HG03575 (cell line): ENCODE measurements around the gene TRAK1.
"Not testable (repeated sequence)": the region's sequence is repeated elsewhere in the genome, so short reads cannot be mapped to it uniquely, and the experiment has no call there.

Experiments
- ATAC-seq: cut with Tn5 transposase; IDR thresholded peaks from one replicate; pipeline ENCODE4 v1.9.1; 2021; ENCODE audit not compliant: unreplicated experiment, insufficient number of reproducible peaks, low FRiP score; ENCODE audit errors: extremely low read depth

TRAK1 gene

GRCh38 chr3:42090973-42091731, at the start of gene TRAK1:
Gene TRAK1, plus strand, starts transcription at chr3:42091357. Its CDS starts 113 bp downstream, at chr3:42091470.
- no peak for ATAC-seq

GRCh38 chr3:42042747-42043098, 48.4 kb upstream of the TRAK1 start:
- ATAC-seq, result no peak

GRCh38 chr3:42043099-42043813, 47.9 kb upstream of the TRAK1 start:
- no peak for ATAC-seq

GRCh38 chr3:42045708-42046243, 45.4 kb upstream of the TRAK1 start:
- ATAC-seq, result no peak

DNA sequence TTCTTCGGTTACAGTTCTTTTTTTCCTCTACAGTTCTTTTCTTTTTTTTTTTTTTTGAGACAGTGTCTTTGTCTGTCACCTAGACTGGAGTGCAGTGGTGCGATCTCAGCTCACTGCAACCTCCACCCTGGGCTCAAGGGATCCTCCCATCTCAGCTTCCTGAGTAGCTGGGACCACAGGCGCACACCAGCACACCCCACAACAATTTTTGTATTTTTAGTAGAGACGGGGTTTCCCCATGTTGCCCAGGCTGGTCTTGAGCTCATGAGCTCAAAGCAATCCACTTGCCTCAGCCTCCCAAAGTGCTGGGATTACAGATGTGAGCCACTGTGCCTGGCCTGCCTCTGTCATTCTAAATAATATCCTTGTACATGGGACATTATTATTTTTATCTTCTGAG, 42.6 kb upstream of the TRAK1 start:
- not testable (repeated sequence) for ATAC-seq

DNA sequence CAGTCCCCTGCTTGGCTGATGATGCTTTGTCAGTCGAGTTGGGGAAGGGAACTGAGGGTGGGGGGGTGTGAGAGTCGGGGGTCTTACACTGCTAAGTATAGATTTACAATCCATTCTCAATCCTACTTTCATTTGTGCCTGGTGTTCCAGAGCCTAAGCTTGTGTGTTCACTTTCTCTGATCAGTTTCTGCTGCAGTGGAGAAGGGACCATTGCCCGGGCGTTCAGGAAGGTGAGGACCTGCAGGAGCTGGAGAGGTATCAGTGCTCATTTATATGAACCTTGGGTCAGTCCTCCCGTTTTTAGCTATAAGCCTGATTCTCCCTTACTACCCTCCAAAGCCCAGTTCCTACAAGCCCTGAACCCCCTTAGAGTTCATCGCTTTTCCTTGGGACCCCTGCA, 41.0 kb upstream of the TRAK1 start:
- no peak for ATAC-seq

DNA sequence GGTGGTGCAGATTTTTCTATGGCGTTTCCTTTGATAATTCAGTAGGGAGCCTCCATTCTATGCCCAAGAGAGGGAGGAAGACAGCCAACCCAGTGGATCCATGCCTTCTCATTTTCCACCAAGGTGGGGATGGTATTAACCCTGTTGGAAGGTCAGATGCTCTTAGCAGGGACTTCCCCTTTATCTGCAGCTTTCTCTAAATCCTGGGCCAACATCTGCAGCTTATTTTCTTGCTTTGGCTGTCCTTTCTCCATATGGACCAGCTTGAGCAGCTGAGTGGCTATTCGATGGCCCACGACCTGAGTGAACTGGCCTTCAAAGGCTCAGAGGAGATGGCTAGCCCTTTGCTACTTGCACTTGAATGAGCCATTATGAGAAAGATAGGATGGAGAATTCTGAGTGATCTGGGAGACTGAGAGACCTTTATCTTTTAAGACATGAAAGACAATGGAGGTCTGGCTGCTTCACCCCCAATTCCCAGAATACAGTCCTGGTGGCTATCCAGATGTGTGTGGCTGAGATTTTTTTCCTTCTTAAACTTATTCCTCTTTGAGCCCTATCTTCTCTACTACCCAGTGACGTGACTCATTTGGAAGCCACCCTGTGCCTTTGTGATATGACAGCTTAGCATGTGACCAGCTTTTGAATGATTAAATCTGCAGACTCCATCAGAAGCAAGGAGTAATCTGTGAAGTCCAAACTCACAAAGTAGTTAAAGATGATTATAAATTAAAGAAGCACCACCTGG, 39.6 kb upstream of the TRAK1 start:
- ATAC-seq, result no peak

- ATAC-seq, result no peak
Observed at GRCh38 chr3:42052132-42052483, 39.0 kb upstream of the TRAK1 start.

DNA sequence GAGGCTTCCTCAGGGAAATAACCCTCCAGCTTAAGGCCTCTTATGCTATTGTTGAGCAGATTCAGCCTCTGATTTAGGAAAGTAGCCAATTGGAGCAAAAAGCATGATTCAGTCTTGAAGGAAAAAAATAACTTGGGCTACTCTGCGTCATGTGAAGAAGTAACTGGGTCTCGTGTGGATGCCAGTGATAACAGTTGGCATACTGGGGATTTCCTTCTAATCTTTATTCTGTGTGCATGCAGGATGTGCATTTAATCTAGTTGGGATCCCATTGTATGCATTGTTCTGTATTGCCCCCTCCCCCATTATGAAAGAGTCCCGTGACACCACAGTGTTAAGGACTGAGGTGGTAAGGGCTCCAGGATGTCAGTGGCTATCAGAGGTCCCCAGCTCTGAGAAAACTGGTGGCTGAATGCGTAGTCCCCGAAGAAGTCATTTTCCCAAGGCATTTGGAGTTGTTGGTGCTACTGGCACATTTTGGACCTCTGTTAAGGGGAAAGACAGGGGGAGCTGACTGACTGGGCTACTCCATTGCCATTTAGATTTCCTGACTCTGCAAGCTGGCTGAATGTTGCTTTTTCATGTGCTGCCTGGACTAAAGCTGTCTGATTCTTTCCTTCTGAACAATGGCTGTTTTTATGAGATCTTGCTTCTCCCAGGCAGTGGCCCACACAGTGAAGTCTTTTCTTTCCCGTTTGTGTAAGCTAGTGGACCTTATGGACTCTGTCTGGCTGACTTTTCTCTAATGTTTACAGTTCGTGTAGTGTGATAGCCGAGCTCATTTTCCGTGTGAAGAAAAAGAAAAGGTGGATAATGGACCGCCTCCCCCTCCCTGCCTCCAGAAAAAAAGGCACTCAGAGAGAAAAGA, 38.4 kb upstream of the TRAK1 start:
- ATAC-seq, result no peak

- ATAC-seq, result no peak
Observed at GRCh38 chr3:42053476-42053875, 37.7 kb upstream of the TRAK1 start.

DNA sequence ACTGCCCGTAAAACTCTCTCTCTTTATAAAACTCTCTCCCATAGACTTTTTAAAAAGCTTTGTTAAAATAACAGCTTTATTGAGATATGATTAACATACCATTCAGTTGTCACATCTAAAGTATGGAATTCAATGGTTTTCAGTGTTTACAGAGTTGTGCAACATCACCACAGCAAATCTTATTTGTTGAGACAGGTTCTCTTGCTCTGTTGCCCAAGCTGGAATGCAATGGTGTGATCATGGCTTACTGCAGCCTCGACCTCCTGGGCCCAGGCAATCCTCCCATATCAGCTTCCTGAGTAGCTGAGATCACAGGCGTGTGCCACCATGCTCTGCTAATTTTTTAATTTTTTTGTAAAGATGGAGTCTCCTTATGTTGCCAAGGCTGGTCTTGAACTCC, 35.9 kb upstream of the TRAK1 start:
- no peak for ATAC-seq

DNA sequence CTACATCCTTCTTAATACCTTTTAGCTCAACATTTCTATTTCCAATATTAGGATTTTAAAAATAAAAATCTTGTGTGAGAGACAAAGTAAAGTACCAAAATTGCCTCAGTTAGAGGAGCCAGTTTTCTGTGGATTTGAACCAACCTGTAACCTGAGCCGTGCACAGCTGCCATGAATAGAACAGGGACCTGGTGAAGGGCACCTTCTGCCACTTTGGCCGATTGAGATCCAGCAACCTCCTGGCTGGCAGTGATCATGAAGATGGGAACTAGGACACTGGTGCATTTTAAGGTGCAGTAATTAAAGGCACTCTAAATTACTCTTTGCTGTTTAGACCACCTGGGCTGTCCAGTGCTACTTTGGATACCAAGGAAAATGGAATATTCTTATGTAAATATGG, 34.3 kb upstream of the TRAK1 start:
- no peak for ATAC-seq

DNA sequence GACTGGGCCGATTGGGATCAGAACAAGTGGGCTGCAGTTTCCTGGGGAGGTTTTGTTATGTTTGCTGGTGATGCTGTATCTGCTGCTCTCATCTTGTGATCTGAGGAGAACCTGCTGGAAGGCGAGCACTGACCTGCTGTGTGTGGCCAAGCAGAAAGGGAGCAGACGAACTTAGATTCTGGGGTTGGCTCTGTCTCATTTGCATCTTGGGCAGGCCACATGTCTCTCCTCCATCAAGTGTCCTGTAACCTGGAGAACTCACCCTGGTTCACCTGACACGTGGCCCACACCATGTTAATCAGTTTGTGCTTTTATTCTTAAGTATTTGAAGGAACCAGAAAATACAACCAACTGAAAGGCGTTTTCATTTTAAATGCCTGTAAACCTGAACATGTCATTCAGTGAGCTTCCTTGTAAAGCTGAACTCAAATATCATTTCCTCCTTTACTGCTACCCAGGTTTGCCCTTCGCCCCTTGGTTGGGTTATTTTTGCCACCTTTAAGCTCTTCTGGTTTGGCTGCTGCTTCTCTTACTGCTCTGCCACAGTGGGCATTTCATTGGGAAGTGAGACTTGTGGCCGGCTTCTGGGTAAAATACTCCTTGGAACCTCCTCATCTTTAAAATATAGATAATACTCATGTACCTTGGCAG, 33.5 kb upstream of the TRAK1 start:
- ATAC-seq, result no peak

GRCh38 chr3:42061025-42061712, 30.0 kb upstream of the TRAK1 start:
- ATAC-seq, result no peak

- ATAC-seq, result no peak
Observed at GRCh38 chr3:42061713-42062380, 29.3 kb upstream of the TRAK1 start.

- ATAC-seq, result no peak
Observed at GRCh38 chr3:42062464-42062863, 28.7 kb upstream of the TRAK1 start.

DNA sequence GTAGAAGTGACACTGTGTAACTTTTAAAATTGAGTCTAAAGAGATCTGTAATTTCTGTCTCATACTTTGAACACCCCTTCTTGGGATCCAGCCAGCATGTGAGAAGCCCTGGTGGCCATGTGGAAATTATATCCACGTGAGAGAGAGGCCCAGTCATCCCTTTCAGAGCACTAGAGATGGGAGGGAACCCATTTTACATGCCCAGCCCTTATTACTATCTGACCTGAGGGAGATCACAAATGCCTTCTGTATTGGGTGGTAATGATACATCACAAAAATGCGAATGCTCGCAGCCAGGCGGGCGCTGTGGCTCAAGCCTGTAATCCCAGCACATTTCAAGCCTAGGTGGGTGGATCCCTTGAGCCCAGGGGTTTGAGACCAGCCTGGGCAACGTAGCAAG, 27.3 kb upstream of the TRAK1 start:
- ATAC-seq, result no peak
